SW480 (cell line): Measurements from ENCODE around the gene SRGAP3.

Experiments
- DNase-seq: peaks from one replicate; pipeline ENCODE4 v3.0.0-alpha.2; 2016; ENCODE audit warnings: low spot score

The SRGAP3 gene

GRCh38 chr3:9080163-9080562 is 169.3 kb downstream of the SRGAP3 start:
- no peak for DNase-seq

DNA sequence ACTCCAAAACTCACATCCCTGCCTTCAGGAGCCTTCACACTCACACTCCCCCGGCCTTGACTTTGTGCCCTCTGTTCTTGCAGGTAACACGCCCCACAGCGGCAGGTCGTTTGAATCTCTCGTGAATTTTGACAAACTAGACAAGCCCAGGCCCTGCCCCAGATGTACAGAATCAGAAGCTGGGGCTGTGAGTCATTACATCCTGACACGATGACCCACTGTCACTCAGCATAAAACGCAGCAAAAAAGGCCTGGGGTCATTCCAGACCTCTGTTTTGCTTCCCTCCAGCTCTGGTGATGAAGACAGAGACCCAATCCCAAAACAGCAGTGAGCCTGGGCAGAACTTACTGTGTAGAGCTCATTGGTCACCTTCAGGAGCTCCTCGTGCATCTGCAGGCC is 169.8 kb downstream of the SRGAP3 start:
- DNase-seq = no peak

GRCh38 chr3:9078561-9079240 is 170.7 kb downstream of the SRGAP3 start:
- no peak for DNase-seq

DNA sequence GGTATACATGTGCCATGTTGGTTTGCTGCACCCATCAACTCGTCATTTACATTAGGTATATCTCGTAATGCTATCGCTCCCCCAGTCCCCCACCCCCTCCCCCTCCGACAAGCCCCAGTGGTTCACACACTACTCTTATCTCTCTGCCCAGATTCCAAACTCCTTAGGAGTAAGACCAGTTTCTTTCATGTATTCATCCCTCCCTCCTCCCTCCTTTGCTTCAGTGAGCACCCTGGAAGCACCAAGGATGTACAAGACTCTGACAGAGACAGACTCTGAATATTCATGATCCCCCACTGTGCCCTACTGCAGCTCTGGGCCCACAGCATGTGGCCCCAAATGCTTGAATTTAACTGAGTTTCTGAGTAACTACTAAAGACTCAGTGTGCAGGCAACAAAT is 172.4 kb downstream of the SRGAP3 start:
- no peak for DNase-seq

- DNase-seq = no peak
Measured at GRCh38 chr3:9075762-9076161, 173.7 kb downstream of the SRGAP3 start.

- DNase-seq = no peak
Measured at GRCh38 chr3:9074079-9074478, 175.4 kb downstream of the SRGAP3 start.

- no peak for DNase-seq
Measured at GRCh38 chr3:9072667-9073009, 176.8 kb downstream of the SRGAP3 start.

GRCh38 chr3:9071936-9072666 is 177.3 kb downstream of the SRGAP3 start:
- DNase-seq = no peak

GRCh38 chr3:9070961-9071360 is 178.5 kb downstream of the SRGAP3 start:
- DNase-seq = no peak

GRCh38 chr3:9069971-9070370 is 179.5 kb downstream of the SRGAP3 start:
- no peak for DNase-seq

DNA sequence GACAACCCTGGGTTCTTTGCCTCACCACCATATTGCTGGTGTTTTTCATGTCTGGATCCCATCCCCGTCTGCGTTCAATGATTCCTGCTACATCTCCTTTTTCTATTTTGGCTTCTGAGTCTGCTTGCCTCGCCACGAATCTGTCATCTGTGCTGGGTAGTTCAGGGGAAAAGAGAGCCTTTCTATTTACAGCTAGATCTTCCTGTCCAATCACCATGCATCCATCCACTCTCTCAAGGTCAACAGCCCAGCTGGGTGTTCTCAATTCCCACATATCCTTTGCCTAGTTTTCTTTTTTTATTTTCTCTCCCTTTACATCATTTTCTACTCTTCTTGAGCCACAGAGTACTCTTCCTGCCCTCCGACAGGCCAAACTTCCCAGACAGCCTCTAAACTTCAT is 181.4 kb downstream of the SRGAP3 start:
- DNase-seq = no peak

DNA sequence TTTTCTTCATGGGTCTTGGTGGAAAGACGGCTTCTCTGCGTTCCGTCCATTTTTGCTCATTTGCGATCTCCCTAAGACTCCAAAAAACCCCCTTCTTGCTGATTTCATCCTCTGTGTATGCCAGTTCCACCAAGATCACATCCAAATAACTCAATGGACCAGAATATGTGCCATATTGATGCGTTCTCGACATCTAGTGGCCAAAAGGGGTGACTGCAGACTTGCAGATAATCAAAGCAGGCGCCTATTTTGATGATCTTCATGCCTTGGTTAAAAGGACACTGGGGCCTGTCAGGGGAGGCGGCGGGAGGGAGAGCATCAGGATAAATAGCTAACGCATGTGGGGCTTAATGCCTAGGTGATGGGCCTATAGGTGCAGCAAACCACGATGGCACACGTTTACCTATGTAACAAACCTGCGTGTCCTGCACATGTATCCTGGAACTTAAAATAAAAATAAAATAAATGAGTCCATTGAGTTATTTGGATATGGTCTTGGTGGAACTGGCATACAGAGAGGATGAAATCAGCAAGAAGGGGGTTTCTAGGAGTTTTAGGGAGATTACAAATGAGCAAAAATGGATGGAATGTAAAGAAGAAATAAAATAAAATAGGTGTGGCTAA is 182.0 kb downstream of the SRGAP3 start:
- DNase-seq = peak; percentile 53

DNA sequence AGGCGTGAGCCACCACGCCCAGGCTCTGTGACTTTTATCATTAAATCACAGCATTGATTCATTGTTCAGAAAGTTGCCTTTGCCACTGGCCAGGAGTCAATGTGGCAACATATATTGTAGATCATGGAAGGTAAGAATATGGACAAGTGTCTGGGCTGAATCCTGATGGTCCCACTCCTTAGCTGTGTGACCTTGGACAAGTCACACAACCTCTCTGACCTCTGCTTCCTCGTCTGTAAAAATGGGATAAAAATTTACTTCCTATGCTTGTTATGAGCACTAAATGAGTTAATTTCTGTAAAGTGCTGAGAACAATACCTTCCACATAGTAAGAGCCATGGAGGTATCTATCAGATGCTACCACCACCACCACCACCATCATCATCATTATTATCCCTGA is 182.7 kb downstream of the SRGAP3 start:
- DNase-seq = no peak

DNA sequence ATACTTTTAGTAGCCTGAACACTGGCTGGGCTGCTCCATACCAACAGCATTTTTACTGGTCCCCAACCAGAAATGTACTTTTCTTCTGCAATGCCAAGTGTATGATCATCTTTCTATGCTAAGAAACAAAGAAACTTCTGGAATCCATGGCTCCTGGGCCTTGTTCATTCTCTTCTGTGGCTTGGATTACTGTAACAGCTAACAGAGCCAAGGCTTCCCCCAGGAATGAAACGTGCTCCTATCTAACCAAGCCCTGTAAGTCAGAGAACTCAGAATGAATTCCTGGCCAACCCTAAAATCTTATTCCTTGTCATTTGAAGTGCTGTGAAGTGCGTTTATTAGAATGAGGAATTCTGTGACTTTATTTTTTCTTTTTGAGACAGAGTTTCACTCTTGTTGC is 183.3 kb downstream of the SRGAP3 start:
- DNase-seq = no peak

DNA sequence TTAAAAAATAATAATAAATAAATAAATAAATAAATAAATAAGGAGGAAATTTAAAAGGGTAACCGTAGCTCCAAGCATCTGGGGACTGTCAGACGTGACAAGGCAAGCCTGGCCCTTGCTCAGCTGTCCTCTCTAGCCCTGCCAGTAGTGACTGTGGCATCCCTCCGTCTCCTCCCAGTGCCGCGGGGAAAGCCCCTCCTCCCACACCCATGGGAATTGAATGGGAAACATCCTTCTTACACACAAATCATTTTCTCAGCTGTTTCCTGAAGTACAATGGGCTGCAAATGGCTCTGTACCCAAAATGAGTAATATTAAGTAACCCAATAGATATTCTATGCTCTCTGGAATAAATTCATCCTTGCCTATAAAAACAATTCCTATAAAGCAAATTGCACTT is 184.6 kb downstream of the SRGAP3 start:
- no peak for DNase-seq

GRCh38 chr3:9064251-9064650 is 185.2 kb downstream of the SRGAP3 start:
- DNase-seq = no peak

GRCh38 chr3:9062570-9062969 is 186.9 kb downstream of the SRGAP3 start:
- no peak for DNase-seq

GRCh38 chr3:9061634-9062033 is 187.8 kb downstream of the SRGAP3 start:
- no peak for DNase-seq

DNA sequence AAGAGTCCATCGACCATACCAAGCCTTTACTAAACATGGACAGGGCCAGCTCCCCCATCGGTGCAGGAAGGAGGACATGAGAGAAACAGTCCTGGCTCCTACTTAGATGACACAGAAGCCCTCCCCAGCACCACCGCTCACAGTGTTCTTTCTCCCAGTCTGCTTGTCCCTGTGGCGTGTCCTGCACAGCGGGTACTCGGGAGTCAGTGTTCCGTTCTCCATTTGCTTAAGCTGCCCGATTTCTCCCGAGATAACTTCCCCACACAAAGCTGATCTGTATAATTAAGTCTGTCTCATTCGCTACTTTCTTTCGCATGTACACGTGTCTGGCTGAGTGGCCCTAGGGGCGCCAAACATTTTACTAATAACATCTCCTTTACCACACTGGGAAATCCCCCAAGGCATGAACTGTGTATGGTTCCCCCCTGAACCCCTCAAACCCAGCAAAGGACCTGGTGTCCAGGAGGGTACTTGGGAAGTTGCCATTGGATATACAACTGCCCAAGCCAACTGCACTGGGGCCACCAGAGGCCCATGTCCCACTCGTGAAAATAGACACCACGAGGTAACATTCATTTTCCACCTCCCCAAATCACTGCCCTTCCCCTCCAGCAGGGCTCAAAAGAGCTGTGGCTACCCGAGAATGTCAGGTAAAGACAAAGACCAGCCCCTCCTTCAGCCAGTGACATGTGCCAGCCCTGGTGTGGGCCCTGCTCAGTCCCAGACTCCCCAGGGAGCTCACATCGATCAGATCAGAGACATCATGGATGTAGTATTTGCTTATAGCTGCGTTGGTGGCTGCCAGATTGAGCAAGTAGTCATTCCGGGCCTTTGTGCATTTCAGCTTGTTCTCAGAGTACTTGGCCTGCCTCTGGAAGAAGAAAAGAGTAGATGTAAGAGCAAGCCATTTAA is 189.7 kb downstream of the SRGAP3 start:
- no peak for DNase-seq

DNA sequence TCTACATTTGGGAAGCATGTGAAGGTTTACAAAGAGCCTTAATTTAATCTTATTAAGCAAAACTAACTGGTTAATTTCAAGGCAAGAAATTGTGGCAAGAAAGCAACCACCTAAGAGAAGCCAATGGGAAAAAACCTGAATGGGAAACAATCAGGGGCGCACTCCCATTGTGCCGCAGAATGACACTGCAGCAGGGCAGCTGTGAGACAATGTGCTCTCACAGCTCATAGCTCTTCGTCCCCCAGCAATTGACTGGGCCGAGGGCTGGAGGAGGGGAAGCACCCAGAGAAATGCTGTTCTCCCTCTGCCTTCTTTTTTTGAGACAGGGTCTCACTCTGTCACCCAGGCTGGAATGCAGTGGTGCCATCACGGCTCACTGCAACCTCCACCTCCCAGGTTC is 192.9 kb downstream of the SRGAP3 start:
- DNase-seq = no peak

- DNase-seq = no peak
Measured at GRCh38 chr3:9047452-9048346, 201.7 kb downstream of the SRGAP3 start.
